Measurements from ENCODE around the gene NAA10.

NAA10 gene

GRCh38 chrX:153965406-153965805 is 30.6 kb upstream of the NAA10 start:
- peaks cover 37% of the 10 kb centered on the region for H3K36me3 ChIP-seq (ENCODE audit: insufficient read depth, low read length)
- no peak overlapping the region for H3K27ac ChIP-seq (ENCODE audit: low read depth, low read length)
- no peaks in the 10 kb centered on the region for H3K9me3 ChIP-seq (ENCODE audit: low read length)
- H3K27me3 ChIP-seq (ENCODE audit: control insufficient read depth in 1 of 2, insufficient read depth in 2 of 2, low read length in 2 of 2) = peaks cover 0 to 8% of the 10 kb centered on the region in 2 donors
- no peak overlapping the region for H3K9ac ChIP-seq (ENCODE audit: low read length)
- no peak overlapping the region for H3K4me3 ChIP-seq (ENCODE audit: low read depth in 1 of 2, low read length in 2 of 2)
- H3K4me1 ChIP-seq (ENCODE audit: insufficient read depth, low read length) = peaks cover 31% of the 10 kb centered on the region

- Histone ChIP-seq H3K36me3 (ENCODE audit: insufficient read depth, low read length) (peaks cover 47% of the 10 kb centered on the region), H3K9ac (ENCODE audit: low read length) (no peak overlapping the region)
Observed at GRCh38 chrX:153964105-153964504, 29.3 kb upstream of the NAA10 start.

DNA sequence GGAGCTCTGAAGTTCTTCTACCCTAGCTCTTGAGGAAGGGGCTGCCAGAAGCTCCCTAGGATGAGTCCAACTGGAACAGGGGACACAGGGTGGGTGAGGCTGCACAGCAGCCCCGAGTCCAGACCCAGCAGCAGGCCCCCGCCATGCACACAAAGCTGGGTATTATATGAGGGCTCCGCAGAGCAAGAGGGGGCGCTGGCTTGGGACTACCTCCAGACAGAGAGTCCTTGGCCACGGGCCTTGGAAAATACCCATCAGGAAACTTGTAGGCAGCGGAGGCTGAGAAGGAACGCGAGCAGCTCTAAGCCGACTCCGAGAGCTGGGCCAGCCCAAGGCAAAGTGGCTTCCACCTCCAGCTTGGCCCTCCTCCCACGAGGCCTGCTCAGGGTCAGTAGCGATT is 28.7 kb upstream of the NAA10 start:
- H3K27me3 ChIP-seq (ENCODE audit: control insufficient read depth in 1 of 2, insufficient read depth in 2 of 2, low read length in 2 of 2) = peaks cover 0 to 16% of the 10 kb centered on the region in 2 donors
- H3K9ac ChIP-seq (ENCODE audit: low read length) = no peak overlapping the region
- H3K4me3 ChIP-seq (ENCODE audit: low read depth in 1 of 2, low read length in 2 of 2) = no peak overlapping the region
- no peak overlapping the region for H3K27ac ChIP-seq (ENCODE audit: low read depth, low read length)
- H3K9me3 ChIP-seq (ENCODE audit: low read length) = no peaks in the 10 kb centered on the region
- H3K36me3 ChIP-seq (ENCODE audit: insufficient read depth, low read length) = peaks cover 52% of the 10 kb centered on the region
- H3K4me1 ChIP-seq (ENCODE audit: insufficient read depth, low read length) = peaks cover 25% of the 10 kb centered on the region

More at GRCh38 chrX:153964105-153964504, 29.3 kb upstream of the NAA10 start:
- Histone ChIP-seq H3K4me1 (ENCODE audit: insufficient read depth, low read length) (peaks cover 30% of the 10 kb centered on the region), H3K27me3 (ENCODE audit: control insufficient read depth in 1 of 2, insufficient read depth in 2 of 2, low read length in 2 of 2) (peaks cover 0 to 12% of the 10 kb centered on the region in 2 donors), H3K27ac (ENCODE audit: low read depth, low read length) (no peak overlapping the region), H3K4me3 (ENCODE audit: low read depth in 1 of 2, low read length in 2 of 2) (no peak overlapping the region), H3K9me3 (ENCODE audit: low read length) (no peaks in the 10 kb centered on the region)

DNA sequence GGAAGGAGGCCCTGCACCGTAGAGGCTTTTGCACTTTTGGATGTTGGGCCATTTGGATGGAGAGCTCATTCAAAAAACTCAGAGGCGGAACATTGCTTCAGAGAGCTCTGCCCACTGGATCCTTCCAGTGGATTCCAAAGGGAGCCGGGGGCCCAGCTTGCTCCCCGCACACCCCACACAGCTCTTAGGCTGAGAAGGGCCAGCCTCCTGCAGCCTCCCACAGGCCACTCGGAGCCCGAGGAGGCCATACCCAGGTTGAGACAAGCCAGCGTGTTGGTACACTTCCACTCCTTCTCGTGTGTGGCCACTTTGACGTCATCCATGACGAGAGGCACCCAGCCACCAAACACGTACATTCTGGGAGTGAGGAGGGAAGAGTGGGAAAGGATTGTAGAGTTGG is 26.5 kb upstream of the NAA10 start:
- Histone ChIP-seq H3K27ac (ENCODE audit: low read depth, low read length) (no peak overlapping the region), H3K9me3 (ENCODE audit: low read length) (no peaks in the 10 kb centered on the region), H3K27me3 (ENCODE audit: control insufficient read depth in 1 of 2, insufficient read depth in 2 of 2, low read length in 2 of 2) (peaks cover 0 to 16% of the 10 kb centered on the region in 2 donors), H3K4me1 (ENCODE audit: insufficient read depth, low read length) (peaks cover 2% of the 10 kb centered on the region), H3K4me3 (ENCODE audit: low read depth in 1 of 2, low read length in 2 of 2) (no peak overlapping the region), H3K9ac (ENCODE audit: low read length) (no peak overlapping the region), H3K36me3 (ENCODE audit: insufficient read depth, low read length) (peaks cover 72% of the 10 kb centered on the region)

DNA sequence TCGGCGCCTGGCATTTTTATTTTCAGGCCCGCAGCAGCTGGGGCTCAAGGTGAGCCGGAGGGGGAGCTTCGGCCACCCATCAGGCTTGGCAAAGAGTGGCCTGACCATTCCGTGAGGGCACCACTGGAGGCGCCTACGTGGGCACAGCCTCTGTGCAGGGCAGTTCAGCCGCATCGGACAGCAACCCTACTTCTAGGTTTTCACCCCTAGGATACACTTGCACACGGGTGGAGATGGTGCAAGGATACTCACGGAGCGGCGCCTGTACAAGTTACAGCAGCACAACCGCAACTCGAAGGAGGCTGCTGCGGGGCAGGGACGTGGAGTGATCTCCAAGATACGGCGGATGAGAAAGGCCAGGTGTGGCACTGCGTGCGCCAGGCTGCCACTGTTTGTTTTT is 25.9 kb upstream of the NAA10 start:
- Histone ChIP-seq H3K9me3 (ENCODE audit: low read length) (no peaks in the 10 kb centered on the region), H3K9ac (ENCODE audit: low read length) (no peak overlapping the region), H3K36me3 (ENCODE audit: insufficient read depth, low read length) (peaks cover 77% of the 10 kb centered on the region), H3K27ac (ENCODE audit: low read depth, low read length) (no peak overlapping the region), H3K4me3 (ENCODE audit: low read depth in 1 of 2, low read length in 2 of 2) (no peak overlapping the region), H3K4me1 (ENCODE audit: insufficient read depth, low read length) (no peaks in the 10 kb centered on the region), H3K27me3 (ENCODE audit: control insufficient read depth in 1 of 2, insufficient read depth in 2 of 2, low read length in 2 of 2) (peaks cover 0 to 11% of the 10 kb centered on the region in 2 donors)

- Histone ChIP-seq H3K9ac (ENCODE audit: low read length) (no peak overlapping the region), H3K27me3 (ENCODE audit: control insufficient read depth in 1 of 2, insufficient read depth in 2 of 2, low read length in 2 of 2) (peaks cover 0 to 10% of the 10 kb centered on the region in 2 donors), H3K36me3 (ENCODE audit: insufficient read depth, low read length) (peaks cover 77% of the 10 kb centered on the region), H3K4me3 (ENCODE audit: low read depth in 1 of 2, low read length in 2 of 2) (no peak overlapping the region), H3K27ac (ENCODE audit: low read depth, low read length) (no peak overlapping the region), H3K4me1 (ENCODE audit: insufficient read depth, low read length) (no peaks in the 10 kb centered on the region), H3K9me3 (ENCODE audit: low read length) (no peaks in the 10 kb centered on the region)
Observed at GRCh38 chrX:153960077-153960476, 25.2 kb upstream of the NAA10 start.

- H3K36me3 ChIP-seq (ENCODE audit: insufficient read depth, low read length) = peaks cover 77% of the 10 kb centered on the region
- H3K27me3 ChIP-seq (ENCODE audit: control insufficient read depth in 1 of 2, insufficient read depth in 2 of 2, low read length in 2 of 2) = peaks cover 0 to 10% of the 10 kb centered on the region in 2 donors
- no peak overlapping the region for H3K27ac ChIP-seq (ENCODE audit: low read depth, low read length)
- H3K4me1 ChIP-seq (ENCODE audit: insufficient read depth, low read length) = no peaks in the 10 kb centered on the region
- no peak overlapping the region for H3K9ac ChIP-seq (ENCODE audit: low read length)
- no peaks in the 10 kb centered on the region for H3K9me3 ChIP-seq (ENCODE audit: low read length)
- H3K4me3 ChIP-seq (ENCODE audit: low read depth in 1 of 2, low read length in 2 of 2) = no peak overlapping the region
Observed at GRCh38 chrX:153959649-153960048, 24.8 kb upstream of the NAA10 start.

DNA sequence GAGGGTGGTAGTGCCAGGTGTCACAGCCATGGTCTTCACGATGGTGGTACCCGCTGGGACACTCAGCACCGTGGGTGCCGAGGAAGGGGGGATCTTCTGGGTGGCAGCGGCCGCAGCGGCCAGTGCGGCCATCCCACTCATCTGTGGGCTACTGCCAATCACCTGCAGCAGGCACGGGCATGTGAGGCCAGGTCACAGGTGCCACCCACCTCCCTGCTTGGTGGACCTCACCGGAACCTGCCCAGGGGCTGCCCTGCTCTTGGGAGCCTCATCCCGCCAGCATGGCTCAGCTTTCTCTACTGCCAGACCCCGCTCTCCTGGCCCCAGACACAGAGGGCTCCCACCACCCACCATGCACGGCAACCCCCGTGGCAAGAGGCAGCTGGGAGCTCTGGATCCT is 23.8 kb upstream of the NAA10 start:
- Histone ChIP-seq H3K36me3 (ENCODE audit: insufficient read depth, low read length) (peaks cover 74% of the 10 kb centered on the region), H3K9me3 (ENCODE audit: low read length) (no peaks in the 10 kb centered on the region), H3K27ac (ENCODE audit: low read depth, low read length) (no peak overlapping the region), H3K27me3 (ENCODE audit: control insufficient read depth in 1 of 2, insufficient read depth in 2 of 2, low read length in 2 of 2) (peaks cover 0 to 10% of the 10 kb centered on the region in 2 donors), H3K9ac (ENCODE audit: low read length) (no peak overlapping the region), H3K4me3 (ENCODE audit: low read depth in 1 of 2, low read length in 2 of 2) (no peak overlapping the region), H3K4me1 (ENCODE audit: insufficient read depth, low read length) (no peaks in the 10 kb centered on the region)

GRCh38 chrX:153957224-153957623 is 22.4 kb upstream of the NAA10 start:
- no peak overlapping the region for H3K9ac ChIP-seq (ENCODE audit: low read length)
- peaks cover 0 to 10% of the 10 kb centered on the region in 2 donors for H3K27me3 ChIP-seq (ENCODE audit: control insufficient read depth in 1 of 2, insufficient read depth in 2 of 2, low read length in 2 of 2)
- no peaks in the 10 kb centered on the region for H3K9me3 ChIP-seq (ENCODE audit: low read length)
- H3K36me3 ChIP-seq (ENCODE audit: insufficient read depth, low read length) = peaks cover 62% of the 10 kb centered on the region
- H3K4me1 ChIP-seq (ENCODE audit: insufficient read depth, low read length) = peaks cover 4% of the 10 kb centered on the region
- H3K4me3 ChIP-seq (ENCODE audit: low read depth in 1 of 2, low read length in 2 of 2) = no peak overlapping the region
- peak overlapping the region; percentile 52 for H3K27ac ChIP-seq (ENCODE audit: low read depth, low read length)

- Histone ChIP-seq H3K36me3 (ENCODE audit: insufficient read depth, low read length) (peaks cover 58% of the 10 kb centered on the region), H3K4me1 (ENCODE audit: insufficient read depth, low read length) (peaks cover 4% of the 10 kb centered on the region), H3K9ac (ENCODE audit: low read length) (no peak overlapping the region), H3K4me3 (ENCODE audit: low read depth in 1 of 2, low read length in 2 of 2) (no peak overlapping the region), H3K27me3 (ENCODE audit: control insufficient read depth in 1 of 2, insufficient read depth in 2 of 2, low read length in 2 of 2) (peaks cover 0 to 10% of the 10 kb centered on the region in 2 donors), H3K27ac (ENCODE audit: low read depth, low read length) (peak overlapping the region; percentile 52), H3K9me3 (ENCODE audit: low read length) (no peaks in the 10 kb centered on the region)
Observed at GRCh38 chrX:153956044-153956907, 21.4 kb upstream of the NAA10 start.

- Histone ChIP-seq H3K4me3 (ENCODE audit: low read depth in 1 of 2, low read length in 2 of 2) (no peak overlapping the region), H3K36me3 (ENCODE audit: insufficient read depth, low read length) (peaks cover 58% of the 10 kb centered on the region), H3K9me3 (ENCODE audit: low read length) (no peaks in the 10 kb centered on the region), H3K4me1 (ENCODE audit: insufficient read depth, low read length) (peaks cover 4% of the 10 kb centered on the region), H3K27ac (ENCODE audit: low read depth, low read length) (peak overlapping the region; percentile 3), H3K9ac (ENCODE audit: low read length) (no peak overlapping the region), H3K27me3 (ENCODE audit: control insufficient read depth in 1 of 2, insufficient read depth in 2 of 2, low read length in 2 of 2) (peaks cover 0 to 10% of the 10 kb centered on the region in 2 donors)
Observed at GRCh38 chrX:153955228-153955732, 20.4 kb upstream of the NAA10 start.
